Stimulated activated CD8-positive, alpha-beta memory T cell treated with anti-CD3 and anti-CD28 coated beads, Interleukin-4, amount 100 ng/mL, for 1 hour (primary cell): ENCODE results near the gene MAP7D1.
A peak's percentile ranks its signal among the peaks of the same experiment; 100 is the strongest.
"Not testable (repeated sequence)": the region's sequence is repeated elsewhere in the genome, so short reads cannot be mapped to it uniquely, and the experiment has no call there.

Experiments
- DNase-seq, 2 donors: peaks; one replicate each; pipeline ENCODE4 v3.0.0-alpha.2; 2020; ENCODE audit warnings: low read depth in 2 of 2, low spot score in 1 of 2

Gene MAP7D1

DNA sequence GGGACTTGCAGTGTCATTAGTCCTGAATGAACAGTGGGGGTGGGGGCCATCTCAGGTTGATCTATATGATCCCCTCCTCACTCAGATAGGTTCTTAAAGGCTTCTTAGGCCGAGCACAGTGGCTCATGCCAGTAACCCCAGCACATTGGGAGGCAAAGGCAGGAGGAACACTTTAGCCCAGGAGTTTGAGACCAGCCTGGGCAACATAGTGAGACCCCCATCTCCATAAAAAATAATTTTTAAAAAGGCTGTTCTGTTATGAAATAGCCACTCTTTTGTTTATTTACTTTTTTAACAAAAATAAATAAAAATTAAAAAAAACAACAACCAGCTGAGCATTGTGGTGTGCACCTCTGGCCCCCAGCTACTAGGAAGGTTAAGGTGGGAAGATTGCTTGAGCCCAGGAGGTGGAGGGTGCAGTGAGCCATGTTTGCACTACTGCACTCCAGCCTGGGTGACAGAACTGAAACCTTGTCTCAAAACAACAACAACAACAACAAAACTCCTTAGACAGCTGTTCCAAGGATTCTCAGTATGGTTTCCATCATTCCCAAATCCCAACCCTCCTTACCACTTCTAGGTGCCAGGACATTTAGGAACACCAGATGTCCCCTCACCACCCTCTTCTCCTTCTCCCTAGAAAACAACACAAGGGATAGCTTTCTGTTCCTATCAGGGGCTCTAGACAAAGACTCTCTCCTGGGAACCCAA, 4.7 kb upstream of the MAP7D1 start:
- no peak for DNase-seq

DNA sequence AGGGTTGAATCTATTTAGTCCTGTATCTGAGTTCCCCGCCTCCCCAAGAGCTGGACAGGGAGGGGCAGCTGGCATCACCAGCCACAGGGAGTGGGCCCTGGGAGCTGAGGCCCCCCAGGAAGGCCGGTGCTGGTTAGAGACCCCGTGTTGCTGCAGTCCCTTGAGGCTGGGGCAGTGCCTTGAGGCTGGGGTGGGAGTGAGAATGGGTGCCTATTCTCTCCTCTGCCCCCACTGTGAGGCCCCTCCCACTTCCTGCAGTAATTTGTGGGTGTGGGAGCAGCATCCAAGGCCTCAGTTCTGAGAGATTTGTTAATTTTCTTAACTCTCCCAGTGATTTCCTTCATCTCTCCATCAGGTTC, 4.1 kb upstream of the MAP7D1 start:
- DNase-seq: peak in 1 of 2 donors; percentile 35

GRCh38 chr1:36153476-36153875, 2.5 kb upstream of the MAP7D1 start:
- no peak for DNase-seq

GRCh38 chr1:36154335-36154734, 1.6 kb upstream of the MAP7D1 start:
- no peak for DNase-seq

GRCh38 chr1:36154765-36155407, 1.1 kb upstream of the MAP7D1 start:
- DNase-seq: no peak

GRCh38 chr1:36156329-36157114, 562 bp downstream of the MAP7D1 start:
- DNase-seq: no peak

DNA sequence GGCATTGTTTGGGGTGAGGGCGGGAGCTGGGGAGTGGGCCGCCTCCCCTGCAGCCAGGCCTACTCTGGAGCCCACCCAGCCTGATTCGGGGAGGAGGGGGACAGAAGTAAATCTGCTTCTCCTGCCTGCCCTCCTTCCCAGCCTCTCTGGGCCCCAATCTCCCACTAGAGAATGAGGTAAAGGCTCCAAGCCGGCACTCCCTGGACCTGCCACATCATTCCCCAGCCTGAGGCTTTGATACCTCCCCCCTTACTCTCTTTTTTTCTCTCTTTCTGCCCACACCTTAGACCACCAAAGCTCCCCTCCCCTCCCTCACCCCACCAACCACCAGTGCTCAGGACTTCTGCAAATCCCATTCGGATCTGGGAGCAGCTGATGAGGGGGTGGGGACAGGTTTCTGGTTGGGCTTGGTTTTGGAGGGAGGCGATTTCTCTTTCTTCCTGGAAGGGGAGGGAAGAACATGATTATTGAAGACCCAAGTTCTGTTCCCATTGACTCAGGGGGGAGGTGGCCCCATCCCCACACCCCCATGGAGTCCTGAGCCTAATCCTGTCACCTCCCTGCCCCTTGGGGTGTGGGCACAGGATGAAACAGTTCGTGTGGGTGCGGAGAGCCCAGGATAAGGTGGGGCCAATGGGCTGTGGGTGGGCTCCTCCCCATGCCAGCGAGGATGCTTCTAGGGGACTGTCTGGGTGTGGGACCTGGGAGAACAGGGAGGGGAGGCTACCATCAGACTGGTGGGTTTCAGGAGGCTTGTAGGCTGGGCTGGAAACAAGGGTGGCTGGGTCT, 1.3 kb downstream of the MAP7D1 start:
- DNase-seq: no peak

GRCh38 chr1:36157973-36158826, 2.2 kb downstream of the MAP7D1 start:
- DNase-seq: no peak

DNA sequence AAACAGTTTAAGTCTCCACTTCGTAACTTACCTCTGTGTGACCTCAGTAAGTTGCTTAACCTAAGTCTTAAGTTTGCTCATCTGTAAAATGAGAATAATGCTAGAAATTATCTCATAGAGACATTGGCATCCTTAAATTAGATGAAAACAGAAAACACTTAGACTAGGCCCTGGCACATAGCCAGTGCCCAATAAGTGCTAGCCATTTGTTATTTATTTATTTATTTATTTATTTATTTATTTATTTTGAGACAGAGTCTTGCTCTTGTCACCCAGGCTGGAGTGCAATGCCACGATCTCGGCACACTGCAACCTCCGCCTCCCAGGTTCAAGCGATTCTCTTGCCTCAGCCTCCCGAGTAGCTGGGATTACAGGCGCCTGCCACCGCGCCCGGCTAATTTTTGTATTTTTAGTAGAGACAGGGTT, 2.9 kb downstream of the MAP7D1 start:
- not testable (repeated sequence) for DNase-seq

DNA sequence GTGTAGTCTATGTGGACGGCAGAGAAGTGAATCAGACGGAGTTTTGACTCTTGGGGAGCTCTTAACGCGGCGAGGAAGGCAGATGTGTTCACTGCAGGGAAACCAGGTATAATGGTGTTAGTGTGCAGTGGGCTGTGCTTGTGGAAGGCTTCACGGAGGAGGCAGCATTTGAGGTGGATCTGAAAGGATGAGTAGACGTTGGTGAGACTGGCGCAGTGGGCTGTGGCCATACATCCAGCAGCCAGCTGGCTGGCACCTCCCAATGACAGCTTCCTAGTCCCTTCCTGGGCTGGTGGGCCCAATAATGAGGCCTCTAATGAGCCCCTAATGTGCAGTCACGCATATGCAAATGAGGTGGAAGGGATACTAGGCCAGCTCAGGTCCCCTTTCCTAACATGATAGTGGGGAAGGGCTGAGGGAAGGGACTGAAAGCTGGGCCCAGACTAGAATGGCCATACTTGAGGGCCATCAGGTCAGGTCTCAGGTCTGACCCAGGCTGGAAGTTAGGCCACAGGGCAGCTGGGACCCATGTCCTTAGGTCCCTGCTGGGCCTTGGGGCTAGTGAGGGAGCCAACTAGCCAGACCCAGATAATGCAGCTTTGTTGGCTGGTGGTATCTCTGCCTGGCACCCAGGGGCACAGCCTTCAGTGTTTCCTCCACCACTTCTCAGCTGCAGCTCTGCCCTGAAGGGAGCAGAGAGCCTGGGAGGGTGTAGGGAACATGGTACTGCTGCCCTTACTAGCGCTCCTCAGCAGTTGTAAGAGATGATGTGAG, 3.8 kb downstream of the MAP7D1 start:
- no peak for DNase-seq

DNA sequence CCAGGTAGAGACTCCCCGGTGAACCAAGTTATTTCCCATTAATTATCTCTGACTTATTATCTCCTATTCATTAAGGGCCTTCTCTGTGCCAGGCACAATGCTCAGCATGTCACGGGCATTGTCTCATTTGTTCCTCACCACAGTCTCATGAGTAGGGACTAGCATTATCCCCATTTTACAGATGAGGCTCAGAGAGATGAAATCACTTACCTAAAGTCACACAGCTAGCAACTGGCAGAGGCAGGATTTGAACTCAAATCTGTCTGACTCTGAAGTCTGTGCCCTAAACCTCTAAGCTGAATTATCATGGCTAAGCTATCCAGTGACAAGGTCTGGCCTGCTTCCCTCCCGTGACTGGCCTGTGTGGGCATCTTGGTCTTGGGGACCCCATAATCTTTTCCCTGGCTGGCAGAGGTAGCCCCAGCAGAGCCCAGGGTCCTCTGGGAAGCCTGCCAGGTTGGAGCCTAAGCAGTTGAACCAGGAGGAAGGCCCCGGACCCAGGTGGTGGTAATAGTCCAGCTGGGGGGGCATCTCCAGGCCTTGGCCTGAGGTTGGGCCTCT, 4.5 kb downstream of the MAP7D1 start:
- no peak for DNase-seq

GRCh38 chr1:36160949-36161485, 5.1 kb downstream of the MAP7D1 start:
- DNase-seq: no peak

GRCh38 chr1:36161641-36162531, 5.9 kb downstream of the MAP7D1 start:
- DNase-seq: no peak

GRCh38 chr1:36162680-36163239, 6.8 kb downstream of the MAP7D1 start:
- no peak for DNase-seq

- no peak for DNase-seq
These were observed 7.5 kb downstream of the MAP7D1 start for GRCh38 chr1:36163426-36163825.

DNA sequence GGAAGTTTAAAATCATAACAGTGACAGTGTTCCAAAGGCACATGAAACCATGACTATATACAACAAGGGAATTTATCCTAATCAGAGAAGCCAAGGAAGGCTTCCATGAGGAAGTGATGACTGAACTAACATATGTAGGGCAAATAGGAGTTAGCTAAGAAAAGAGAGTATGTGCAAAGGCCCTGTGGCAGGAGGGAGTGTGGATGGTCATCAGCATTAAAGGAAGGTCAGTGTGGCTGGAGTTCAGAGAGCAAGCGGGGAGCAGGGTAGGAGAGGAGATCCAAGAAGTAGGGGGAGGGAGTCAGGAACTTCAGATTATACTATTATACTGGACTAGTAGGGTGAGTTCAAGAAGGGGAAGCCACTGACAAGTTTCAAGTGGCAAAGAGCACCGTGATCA, 8.4 kb downstream of the MAP7D1 start:
- DNase-seq: no peak

DNA sequence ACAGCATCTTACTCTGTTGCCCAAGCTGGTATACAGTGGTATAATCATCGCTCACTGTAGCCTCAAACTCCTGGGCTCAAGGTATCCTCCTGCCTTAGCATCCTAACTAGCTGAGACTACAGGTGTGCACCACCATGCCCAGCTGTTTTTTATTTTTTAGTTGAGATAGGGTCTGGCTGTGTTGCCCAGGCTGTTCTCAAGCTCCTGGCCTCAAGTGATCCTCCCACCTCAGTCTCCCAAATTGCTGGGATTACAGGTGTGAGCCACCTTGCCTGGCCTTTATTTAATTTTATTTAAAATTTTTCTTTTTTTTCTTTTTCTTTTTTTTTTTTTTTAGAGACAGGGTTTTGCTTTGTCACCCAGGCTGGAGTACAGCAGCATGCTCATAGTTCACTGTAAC, 9.2 kb downstream of the MAP7D1 start:
- DNase-seq: no peak

GRCh38 chr1:36166136-36166535, 10.2 kb downstream of the MAP7D1 start:
- DNase-seq: no peak
